ENCODE results near the gene SDK1. TPM values are rescaled to one million over a fixed set of nuclear protein-coding genes. Genes with fewer than 3 reads are reported as not detected.

Gene SDK1
- total RNA-seq, 4 donors from 2014 or later: 1.2 to 1.8 (median 1.5) TPM

DNA sequence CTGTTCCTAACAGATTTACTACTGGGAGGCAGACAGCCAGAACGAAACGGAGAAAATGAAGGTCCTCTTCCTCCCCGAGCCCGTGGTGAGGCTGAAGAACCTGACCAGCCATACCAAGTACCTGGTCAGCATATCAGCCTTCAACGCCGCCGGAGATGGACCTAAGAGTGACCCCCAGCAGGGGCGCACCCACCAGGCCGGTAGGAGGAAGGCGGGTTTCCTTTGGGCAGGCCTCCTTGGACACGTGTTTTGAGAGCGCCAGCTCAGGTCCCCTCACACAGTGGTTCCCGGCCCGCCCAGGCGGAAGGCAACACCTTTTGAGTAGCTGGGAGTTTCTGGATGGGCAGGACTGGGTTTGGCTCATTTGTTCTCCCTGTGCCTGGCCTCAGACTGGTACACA lies 907.0 kb downstream of the SDK1 start:
- Histone ChIP-seq H3K27me3 (peaks cover 0 to 3% (median 0%) of the 10 kb centered on the region in 3 donors), H3K9me3 (no peaks in the 10 kb centered on the region), H3K4me1 (no peaks in the 10 kb centered on the region), H3K36me3 (no peaks in the 10 kb centered on the region), H3K27ac (no peak overlapping the region), H3K4me3 (no peak overlapping the region)
- in situ Hi-C loops (cut with MboI; ENCODE audit: low sequenced_read_pairs in 4 of 4) (no loop called here), intact Hi-C loops (cut with DNase I; ENCODE audit: low total_unique reads) (no loop called here)
- no peak for TF ChIP-seq POLR2A (IDR thresholded peaks at IDR 0.05)
- no peak for TF ChIP-seq CTCF (IDR thresholded peaks at IDR 0.05 in 4 of 5, conservative IDR thresholded peaks at IDR 0.05 in 1 of 5)
- DNase-seq (no peak), ATAC-seq (no peak)

DNA sequence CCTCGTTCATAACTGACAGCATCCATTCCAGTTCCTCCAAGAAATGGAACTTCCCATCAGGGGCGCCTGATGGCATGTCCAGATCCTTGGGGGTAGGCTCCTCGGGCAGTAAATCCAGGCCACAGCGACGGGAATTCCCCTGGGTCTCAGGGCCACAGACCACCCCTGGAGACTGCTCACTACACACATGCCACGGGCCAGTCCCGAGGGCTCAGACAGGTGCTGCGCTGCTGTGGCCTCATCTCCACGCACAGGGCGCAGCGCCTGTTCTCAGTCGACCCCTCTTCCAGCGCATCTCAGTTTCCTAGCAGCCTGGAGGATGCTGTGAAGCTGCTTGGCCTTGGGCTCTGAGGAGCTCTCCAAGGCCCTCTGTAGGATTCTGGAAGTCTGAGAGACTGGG lies 907.5 kb downstream of the SDK1 start:
- Histone ChIP-seq H3K27ac (no peak overlapping the region), H3K36me3 (no peaks in the 10 kb centered on the region), H3K4me3 (no peak overlapping the region), H3K27me3 (peaks cover 0 to 3% (median 0%) of the 10 kb centered on the region in 3 donors), H3K9me3 (no peaks in the 10 kb centered on the region), H3K4me1 (no peaks in the 10 kb centered on the region)
- ATAC-seq (no peak), DNase-seq (no peak)
- intact Hi-C loops (cut with DNase I; ENCODE audit: low total_unique reads) (no loop called here), in situ Hi-C loops (cut with MboI; ENCODE audit: low sequenced_read_pairs in 4 of 4) (no loop called here)
- TF ChIP-seq POLR2A (IDR thresholded peaks at IDR 0.05): no peak
- TF ChIP-seq CTCF (IDR thresholded peaks at IDR 0.05 in 4 of 5, conservative IDR thresholded peaks at IDR 0.05 in 1 of 5): no peak

GRCh38 chr7:4209126-4209525 lies 908.1 kb downstream of the SDK1 start:
- peaks cover 0 to 3% (median 0%) of the 10 kb centered on the region in 3 donors for H3K27me3 ChIP-seq
- in situ Hi-C loops (cut with MboI; ENCODE audit: low sequenced_read_pairs in 4 of 4): no loop called here
- TF ChIP-seq CTCF (IDR thresholded peaks at IDR 0.05 in 4 of 5, conservative IDR thresholded peaks at IDR 0.05 in 1 of 5): no peak
- TF ChIP-seq POLR2A (IDR thresholded peaks at IDR 0.05): no peak
- no peak overlapping the region for H3K27ac ChIP-seq
- H3K4me3 ChIP-seq: no peak overlapping the region
- H3K36me3 ChIP-seq: no peaks in the 10 kb centered on the region
- intact Hi-C loops (cut with DNase I; ENCODE audit: low total_unique reads): no loop called here
- DNase-seq: no peak
- no peaks in the 10 kb centered on the region for H3K4me1 ChIP-seq
- no peaks in the 10 kb centered on the region for H3K9me3 ChIP-seq
- ATAC-seq: no peak

DNA sequence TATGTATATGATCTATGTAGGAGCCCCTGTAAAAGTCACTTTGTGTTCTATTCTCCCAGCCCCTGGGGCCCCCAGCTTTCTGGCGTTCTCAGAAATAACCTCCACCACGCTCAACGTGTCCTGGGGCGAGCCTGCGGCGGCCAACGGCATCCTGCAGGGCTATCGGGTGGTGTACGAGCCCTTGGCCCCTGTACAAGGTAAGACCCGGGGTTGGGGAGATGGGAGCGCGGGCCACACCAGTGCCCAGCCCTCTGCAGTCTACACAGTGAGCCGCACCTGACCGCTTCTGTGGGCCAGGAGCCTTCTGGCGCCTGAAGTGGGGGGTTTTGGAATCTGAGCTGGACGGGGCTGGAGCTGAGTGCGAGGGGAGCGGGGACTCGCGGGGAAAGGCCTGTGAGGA lies 908.9 kb downstream of the SDK1 start:
- no peak for TF ChIP-seq POLR2A (IDR thresholded peaks at IDR 0.05)
- no peak for TF ChIP-seq CTCF (IDR thresholded peaks at IDR 0.05 in 4 of 5, conservative IDR thresholded peaks at IDR 0.05 in 1 of 5)
- intact Hi-C loops (cut with DNase I; ENCODE audit: low total_unique reads): no loop called here
- Histone ChIP-seq H3K27me3 (peaks cover 0 to 3% (median 0%) of the 10 kb centered on the region in 3 donors), H3K36me3 (no peaks in the 10 kb centered on the region), H3K4me1 (no peaks in the 10 kb centered on the region), H3K27ac (no peak overlapping the region), H3K9me3 (no peaks in the 10 kb centered on the region), H3K4me3 (no peak overlapping the region)
- DNase-seq: no peak
- in situ Hi-C loops (cut with MboI; ENCODE audit: low sequenced_read_pairs in 4 of 4): no loop called here
- ATAC-seq: no peak

- Histone ChIP-seq H3K36me3 (no peaks in the 10 kb centered on the region), H3K27ac (no peak overlapping the region), H3K27me3 (no peaks in the 10 kb centered on the region), H3K4me3 (no peak overlapping the region), H3K9me3 (no peaks in the 10 kb centered on the region), H3K4me1 (no peaks in the 10 kb centered on the region)
- intact Hi-C loops (cut with DNase I; ENCODE audit: low total_unique reads) (no loop called here), in situ Hi-C loops (cut with MboI; ENCODE audit: low sequenced_read_pairs in 4 of 4) (no loop called here)
- DNase-seq (no peak), ATAC-seq (no peak)
- TF ChIP-seq POLR2A (IDR thresholded peaks at IDR 0.05) (no peak), CTCF (IDR thresholded peaks at IDR 0.05 in 4 of 5, conservative IDR thresholded peaks at IDR 0.05 in 1 of 5) (no peak)
Observed at GRCh38 chr7:4210821-4211220, 909.8 kb downstream of the SDK1 start.
